ENCODE measurements around the gene HIRA. TPM values are rescaled to one million over a fixed set of nuclear protein-coding genes. Genes with fewer than 3 reads are reported as not detected.

Gene HIRA
- total RNA-seq, 1 donor from 2014 or later, result 38.2 TPM

DNA sequence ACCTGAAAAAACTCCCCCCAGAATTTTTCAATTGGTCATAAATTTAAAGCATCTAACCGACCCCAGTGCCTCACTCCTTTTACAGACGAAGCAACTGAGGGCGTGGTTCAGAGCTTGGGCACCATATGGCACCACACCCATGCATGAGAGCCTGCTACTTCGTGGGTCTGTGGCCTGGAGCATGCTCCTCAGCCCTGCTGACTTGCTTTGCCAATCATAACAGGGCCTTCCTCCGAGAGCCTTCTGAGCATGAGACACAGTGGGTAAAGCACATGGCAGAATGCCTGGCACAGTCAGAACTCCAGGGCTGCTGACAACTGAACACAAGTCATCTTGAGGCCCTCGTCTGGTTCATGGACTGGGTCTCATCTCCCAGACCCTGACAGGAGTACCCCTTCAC lies 33.3 kb downstream of the HIRA start:
- Mint-ChIP-seq H3K4me1 (no peaks in the 10 kb centered on the region), H3K27ac (no peak overlapping the region), H3K36me3 (peaks cover 19% of the 10 kb centered on the region), H3K27me3 (ENCODE audit: low read depth) (no peaks in the 10 kb centered on the region), H3K9me3 (no peaks in the 10 kb centered on the region), H3K4me3 (no peak overlapping the region)
- TF ChIP-seq, protein P1, sequence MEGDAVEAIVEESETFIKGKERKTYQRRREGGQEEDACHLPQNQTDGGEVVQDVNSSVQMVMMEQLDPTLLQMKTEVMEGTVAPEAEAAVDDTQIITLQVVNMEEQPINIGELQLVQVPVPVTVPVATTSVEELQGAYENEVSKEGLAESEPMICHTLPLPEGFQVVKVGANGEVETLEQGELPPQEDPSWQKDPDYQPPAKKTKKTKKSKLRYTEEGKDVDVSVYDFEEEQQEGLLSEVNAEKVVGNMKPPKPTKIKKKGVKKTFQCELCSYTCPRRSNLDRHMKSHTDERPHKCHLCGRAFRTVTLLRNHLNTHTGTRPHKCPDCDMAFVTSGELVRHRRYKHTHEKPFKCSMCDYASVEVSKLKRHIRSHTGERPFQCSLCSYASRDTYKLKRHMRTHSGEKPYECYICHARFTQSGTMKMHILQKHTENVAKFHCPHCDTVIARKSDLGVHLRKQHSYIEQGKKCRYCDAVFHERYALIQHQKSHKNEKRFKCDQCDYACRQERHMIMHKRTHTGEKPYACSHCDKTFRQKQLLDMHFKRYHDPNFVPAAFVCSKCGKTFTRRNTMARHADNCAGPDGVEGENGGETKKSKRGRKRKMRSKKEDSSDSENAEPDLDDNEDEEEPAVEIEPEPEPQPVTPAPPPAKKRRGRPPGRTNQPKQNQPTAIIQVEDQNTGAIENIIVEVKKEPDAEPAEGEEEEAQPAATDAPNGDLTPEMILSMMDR (IDR thresholded peaks at IDR 0.05; ENCODE audit: unreplicated experiment), result no peak
- DNase-seq (ENCODE audit: low spot score in 2 of 2, unreplicated experiment in 2 of 2), result no peak

DNA sequence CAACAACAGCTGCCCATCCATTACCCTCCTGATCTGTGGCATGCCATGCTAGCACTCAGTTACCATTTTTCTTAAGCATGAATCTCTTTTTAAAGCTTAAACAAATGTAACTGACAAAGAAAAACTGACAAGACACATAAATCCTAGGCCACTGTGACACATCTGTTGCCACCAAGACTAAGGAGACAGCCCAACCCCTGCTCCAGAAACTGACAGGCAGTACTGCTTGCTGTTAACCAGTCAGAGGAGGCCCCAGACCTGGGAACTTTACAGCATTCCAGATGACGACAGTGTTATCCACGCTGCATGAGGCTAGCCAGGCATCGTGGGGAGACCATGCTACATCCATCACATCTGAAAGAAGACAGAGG lies 33.8 kb downstream of the HIRA start:
- H3K36me3 Mint-ChIP-seq, result peaks cover 19% of the 10 kb centered on the region
- H3K27me3 Mint-ChIP-seq (ENCODE audit: low read depth), result no peaks in the 10 kb centered on the region
- H3K4me1 Mint-ChIP-seq, result no peaks in the 10 kb centered on the region
- H3K4me3 Mint-ChIP-seq, result no peak overlapping the region
- no peaks in the 10 kb centered on the region for H3K9me3 Mint-ChIP-seq
- TF ChIP-seq, protein P1 (IDR thresholded peaks at IDR 0.05; ENCODE audit: unreplicated experiment), result no peak
- H3K27ac Mint-ChIP-seq, result no peak overlapping the region
- DNase-seq (ENCODE audit: low spot score in 2 of 2, unreplicated experiment in 2 of 2), result no peak

DNA sequence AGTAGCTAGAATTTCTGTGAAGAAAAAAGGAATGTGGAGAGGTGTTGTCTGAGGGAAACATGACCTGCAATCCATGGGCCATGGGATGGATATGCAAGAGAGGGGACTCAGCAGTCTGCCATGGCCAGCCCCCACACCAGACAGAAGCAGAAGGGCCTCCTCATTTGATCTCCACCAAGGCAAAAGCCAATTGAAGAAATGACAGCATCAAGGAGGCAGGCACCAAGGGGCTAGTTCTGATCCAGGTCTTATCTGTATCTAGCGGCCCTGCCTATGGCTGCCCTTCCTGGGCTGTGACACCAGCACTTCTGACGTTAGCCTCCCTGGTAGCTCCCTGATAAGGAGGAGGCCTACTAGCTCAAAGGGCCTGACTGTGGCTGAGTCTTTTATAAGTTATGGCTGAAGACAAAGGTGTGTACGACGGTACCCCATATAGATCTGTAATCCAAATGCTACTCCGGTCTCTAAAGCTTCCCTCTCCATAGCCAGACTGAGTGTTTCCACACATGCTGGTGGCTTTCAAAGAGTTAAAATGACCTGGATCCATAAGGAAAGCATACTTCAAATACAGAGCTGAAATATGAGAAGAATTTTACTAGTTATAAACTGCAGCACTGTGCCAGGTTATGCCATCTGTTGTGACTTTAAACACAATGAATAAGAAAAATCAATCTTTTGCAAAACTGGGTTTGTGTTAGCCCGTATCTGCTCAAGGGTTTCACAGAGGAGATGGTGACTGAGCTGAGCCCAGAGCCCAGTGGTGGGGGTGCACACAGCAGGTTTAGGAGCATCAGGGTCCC lies 34.4 kb downstream of the HIRA start:
- Mint-ChIP-seq H3K27ac (no peak overlapping the region), H3K4me1 (no peaks in the 10 kb centered on the region), H3K27me3 (ENCODE audit: low read depth) (no peaks in the 10 kb centered on the region), H3K4me3 (no peak overlapping the region), H3K36me3 (peaks cover 19% of the 10 kb centered on the region), H3K9me3 (no peaks in the 10 kb centered on the region)
- TF ChIP-seq, protein P1 (IDR thresholded peaks at IDR 0.05; ENCODE audit: unreplicated experiment), result no peak
- DNase-seq (ENCODE audit: low spot score in 2 of 2, unreplicated experiment in 2 of 2), result no peak

DNA sequence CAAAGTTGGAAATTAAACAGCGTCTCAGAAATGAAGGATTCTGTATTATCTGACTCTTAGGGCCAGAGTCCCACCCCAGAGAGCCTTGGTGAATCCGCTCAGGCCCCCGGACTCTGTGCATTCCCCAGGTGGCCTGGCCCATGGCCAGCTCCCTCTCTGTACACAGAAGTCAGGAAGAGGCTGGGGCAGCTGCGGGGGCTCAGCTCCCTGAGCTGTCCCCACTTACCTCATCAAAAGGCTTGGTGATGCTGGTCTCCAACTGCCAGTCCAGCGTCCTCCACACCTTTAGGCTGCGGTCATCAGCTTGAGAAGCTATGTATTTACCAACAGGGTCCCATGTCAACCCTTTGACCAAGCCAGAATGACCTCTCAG lies 35.0 kb downstream of the HIRA start:
- peaks cover 16% of the 10 kb centered on the region for H3K36me3 Mint-ChIP-seq
- no peak for DNase-seq (ENCODE audit: low spot score in 2 of 2, unreplicated experiment in 2 of 2)
- H3K4me3 Mint-ChIP-seq, result no peak overlapping the region
- H3K9me3 Mint-ChIP-seq, result no peaks in the 10 kb centered on the region
- H3K4me1 Mint-ChIP-seq, result no peaks in the 10 kb centered on the region
- TF ChIP-seq, protein P1 (IDR thresholded peaks at IDR 0.05; ENCODE audit: unreplicated experiment), result no peak
- no peak overlapping the region for H3K27ac Mint-ChIP-seq
- no peaks in the 10 kb centered on the region for H3K27me3 Mint-ChIP-seq (ENCODE audit: low read depth)

DNA sequence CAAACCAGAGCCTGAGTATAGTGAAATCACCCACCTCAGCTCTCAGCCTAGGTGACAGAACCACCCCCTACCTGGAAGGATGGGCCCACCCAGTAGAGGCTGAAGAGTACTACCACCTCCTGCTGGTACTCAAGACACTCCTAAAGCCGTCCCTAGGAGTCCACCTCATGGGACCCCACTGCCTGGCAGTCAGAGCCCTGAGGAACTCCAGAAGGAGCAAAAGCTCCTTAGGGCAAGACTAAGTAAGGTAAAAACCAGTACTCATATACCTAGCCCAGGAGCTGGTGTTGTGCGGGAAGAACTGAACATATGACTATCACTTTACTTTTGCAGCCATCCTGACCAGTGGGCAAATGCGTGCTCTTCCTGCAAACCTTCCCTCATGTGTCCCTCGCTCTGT lies 36.3 kb downstream of the HIRA start:
- no peaks in the 10 kb centered on the region for H3K27me3 Mint-ChIP-seq (ENCODE audit: low read depth)
- peaks cover 20% of the 10 kb centered on the region for H3K36me3 Mint-ChIP-seq
- no peaks in the 10 kb centered on the region for H3K4me1 Mint-ChIP-seq
- TF ChIP-seq, protein P1 (IDR thresholded peaks at IDR 0.05; ENCODE audit: unreplicated experiment), result no peak
- no peak overlapping the region for H3K27ac Mint-ChIP-seq
- no peak for DNase-seq (ENCODE audit: low spot score in 2 of 2, unreplicated experiment in 2 of 2)
- no peaks in the 10 kb centered on the region for H3K9me3 Mint-ChIP-seq
- no peak overlapping the region for H3K4me3 Mint-ChIP-seq
